ENCODE data around the gene NECTIN1.

NECTIN1 gene

DNA sequence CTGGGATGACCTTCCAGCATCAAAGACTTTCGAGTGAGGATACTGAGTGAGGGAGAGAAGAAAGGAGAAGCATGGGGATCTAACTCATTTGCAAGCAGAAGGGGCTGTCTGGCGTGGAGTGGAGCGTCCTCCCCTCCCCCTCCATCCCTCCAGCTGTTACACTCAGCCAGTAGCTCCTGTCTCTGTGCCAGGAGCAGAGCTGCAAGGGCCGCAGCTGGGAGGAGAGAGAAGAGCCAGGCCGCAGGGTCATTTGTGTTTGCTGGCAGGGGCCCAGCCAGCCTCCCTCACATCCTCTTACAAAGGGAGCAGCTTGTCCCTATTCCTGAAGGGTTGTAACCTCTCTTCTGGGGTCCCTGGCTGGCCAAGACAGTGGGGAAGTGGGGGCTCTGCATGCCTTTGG, 57.9 kb downstream of the NECTIN1 start:
- DNase-seq = peak; percentile 35

DNA sequence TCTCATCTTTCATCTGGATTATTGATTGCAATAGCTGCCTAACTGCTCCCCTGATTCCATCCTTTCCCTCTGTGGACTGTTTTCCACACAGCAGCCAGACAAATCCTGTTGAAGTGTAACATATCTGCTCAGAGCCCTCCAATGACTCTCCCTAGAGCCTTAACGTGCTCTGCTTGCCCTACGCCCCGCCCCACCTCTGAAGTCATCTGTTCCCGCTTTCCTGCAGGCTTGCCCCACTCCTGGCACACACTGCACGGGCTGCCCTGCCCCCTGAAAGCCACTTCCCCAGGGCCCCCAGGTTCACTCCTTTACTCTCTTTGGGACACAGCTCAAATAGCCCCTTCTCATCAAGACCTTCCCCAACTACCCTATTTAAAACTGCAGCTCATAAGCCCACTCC, 59.5 kb downstream of the NECTIN1 start:
- no peak for DNase-seq

DNA sequence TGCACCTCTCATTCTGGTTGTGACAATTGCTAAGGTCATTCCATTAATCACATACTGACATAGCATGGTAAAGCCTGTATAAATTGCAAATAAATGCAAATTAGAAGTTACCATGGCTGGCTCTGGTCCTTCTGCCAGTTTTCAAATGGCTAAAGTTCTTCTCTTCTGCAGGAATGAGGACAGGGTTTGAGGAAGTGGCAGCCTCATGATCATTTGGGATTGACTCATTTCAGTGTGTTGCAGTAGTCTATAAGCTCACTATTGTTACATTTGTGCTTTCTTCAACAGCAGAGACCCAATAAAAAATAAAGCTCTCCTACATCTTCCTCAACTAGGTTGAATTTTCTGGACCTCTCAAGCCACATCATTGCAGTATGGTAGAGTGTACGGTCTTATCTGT, 60.3 kb downstream of the NECTIN1 start:
- DNase-seq = no peak

DNA sequence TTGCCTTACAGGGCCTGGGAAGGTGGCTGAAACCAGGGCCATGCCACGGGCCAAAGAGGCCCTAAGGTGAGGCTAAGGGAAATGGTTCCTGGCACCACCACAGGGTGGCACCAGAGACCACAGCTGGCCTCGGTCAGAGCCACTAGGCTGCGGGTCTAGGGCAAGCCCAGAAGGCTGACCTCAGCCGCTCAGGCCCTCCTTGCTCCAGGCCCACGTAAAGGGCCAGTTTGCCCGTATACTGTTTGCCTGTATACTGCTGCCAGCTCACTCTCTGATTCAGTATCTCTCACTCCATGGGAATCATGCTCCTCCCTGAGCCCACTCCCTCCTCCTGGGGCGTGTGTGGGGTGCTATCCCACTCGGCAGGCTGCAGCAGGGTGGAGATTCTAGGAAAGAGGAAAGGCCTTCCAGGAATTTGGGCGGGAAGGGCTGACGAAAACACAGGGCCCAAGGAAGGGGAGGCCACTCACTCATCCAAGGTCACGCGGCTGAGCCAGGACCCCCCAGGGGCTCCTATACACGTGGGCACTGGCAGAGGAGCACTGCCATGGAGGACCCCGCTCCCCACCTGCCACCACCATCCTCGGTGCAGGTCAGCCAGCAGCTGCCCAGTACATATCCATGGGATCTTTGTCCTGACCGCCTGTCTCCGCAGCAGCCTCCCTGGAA, 62.4 kb downstream of the NECTIN1 start:
- peak; percentile 32 for DNase-seq

DNA sequence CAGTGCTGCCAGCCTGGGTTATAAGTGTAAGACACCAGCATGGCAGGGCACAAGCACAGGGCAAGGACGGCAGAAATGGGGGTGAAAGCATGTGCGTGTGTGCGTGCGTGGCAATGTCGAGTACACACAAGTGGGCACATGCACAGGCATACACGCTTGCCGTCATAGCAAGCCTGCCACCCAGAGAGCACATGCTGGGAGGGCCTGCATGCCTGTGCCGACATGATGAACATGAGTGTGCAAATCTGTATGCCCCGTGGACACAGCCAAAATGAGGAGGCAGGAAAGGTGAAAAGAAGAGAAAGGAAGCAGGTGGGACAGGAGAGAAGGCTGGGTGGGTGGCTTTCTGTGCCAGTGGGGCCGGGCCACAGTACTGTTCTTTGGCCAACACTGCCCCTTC, 62.9 kb downstream of the NECTIN1 start:
- no peak for DNase-seq

DNA sequence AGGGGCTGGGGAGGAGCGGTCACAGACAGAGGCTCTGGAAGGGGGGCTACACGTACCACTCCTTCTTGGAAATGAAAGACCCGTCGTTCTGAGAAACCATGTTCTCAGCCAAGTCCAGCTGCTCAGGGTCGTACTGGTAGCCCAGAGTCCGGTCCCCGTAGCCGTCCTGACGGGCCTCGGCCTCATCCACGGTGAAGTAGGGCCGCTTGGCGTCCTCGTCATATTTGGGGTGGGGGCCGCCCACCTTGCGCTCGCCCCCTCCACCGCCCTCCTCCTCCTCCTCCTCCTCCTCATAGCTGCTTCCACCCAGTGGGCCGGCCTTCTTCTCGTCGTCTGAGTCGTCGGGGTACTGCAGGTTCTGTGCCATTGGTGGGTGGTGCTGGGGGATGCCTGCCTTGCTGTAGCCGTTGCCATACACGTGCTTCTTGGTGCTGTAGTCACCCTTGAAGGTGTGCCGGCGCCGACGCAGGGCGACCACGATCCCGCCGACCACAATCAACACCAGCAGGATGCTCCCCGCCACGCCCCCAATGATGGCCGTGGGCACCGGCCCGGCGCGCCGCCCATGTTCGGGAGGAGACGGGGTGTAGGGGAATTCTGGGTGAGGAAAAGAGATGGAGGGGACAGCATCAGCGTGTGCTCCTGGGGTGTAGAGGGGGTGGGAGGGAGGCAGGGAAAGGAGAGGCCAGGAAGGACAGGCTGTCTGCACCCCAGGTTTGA, 64.1 kb downstream of the NECTIN1 start:
- no peak for DNase-seq

DNA sequence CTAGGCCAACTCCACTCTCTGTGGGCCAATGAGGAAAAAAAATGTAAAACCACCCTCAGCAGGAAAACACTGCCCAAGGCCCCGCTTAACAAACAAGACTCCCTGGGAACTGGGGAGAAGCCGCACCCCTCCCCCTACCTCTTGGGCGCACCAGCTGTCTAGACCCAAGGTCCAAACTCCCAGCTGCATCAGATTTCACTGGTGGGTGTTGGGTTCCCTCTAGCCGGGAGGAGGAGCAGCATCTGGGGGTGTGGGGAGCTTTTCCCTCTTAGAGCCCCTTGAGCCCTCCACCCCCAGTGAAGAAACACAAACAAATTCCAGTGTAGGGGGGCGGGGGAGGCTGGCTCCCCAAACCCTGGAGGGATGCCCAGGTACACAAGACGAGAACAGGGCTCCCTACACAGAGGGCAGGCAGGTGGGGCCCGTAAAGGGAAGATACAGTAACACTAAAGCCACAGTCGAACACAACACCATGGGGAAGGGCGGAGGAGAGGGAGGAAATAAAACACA, 64.9 kb downstream of the NECTIN1 start:
- DNase-seq = peak; percentile 59

DNA sequence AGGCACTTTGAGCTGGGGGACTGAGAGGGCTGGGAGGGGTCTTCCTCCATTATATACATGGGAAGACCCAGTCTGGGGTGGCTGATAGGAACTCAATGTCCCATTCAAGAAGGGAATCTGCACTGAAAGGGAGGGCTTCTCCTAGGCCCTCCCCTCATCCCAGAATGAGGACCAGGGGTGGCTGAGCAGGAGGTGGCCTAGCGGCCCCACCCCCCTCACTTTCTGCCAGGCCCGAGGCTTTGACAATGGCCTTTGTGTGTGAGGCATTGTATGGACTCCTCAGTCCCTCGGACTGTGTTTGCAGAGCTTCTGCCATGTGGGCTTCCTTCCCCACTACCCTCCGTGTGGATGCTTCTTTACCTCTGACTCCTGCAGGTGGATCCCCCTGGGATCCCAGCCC, 65.7 kb downstream of the NECTIN1 start:
- no peak for DNase-seq

DNA sequence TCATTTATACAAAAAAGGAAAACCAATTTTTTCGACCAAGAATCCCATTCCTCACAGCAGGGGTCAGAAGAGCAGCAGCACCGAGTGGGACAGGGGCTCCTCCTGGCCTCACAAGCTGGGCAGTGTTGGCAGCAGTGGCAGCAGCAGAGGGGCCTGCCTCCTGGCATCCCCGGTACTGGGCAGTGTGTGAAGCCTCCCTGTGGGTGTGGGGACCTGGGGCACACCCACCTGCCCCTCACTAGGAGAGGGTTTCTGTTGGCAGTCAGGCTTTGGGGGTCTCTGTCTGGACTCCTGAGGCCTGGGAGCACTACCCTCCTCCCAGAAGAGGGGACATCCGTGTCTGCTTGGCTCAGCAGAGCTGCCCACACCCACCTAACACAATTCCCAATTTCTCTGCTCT, 67.8 kb downstream of the NECTIN1 start:
- no peak for DNase-seq

DNA sequence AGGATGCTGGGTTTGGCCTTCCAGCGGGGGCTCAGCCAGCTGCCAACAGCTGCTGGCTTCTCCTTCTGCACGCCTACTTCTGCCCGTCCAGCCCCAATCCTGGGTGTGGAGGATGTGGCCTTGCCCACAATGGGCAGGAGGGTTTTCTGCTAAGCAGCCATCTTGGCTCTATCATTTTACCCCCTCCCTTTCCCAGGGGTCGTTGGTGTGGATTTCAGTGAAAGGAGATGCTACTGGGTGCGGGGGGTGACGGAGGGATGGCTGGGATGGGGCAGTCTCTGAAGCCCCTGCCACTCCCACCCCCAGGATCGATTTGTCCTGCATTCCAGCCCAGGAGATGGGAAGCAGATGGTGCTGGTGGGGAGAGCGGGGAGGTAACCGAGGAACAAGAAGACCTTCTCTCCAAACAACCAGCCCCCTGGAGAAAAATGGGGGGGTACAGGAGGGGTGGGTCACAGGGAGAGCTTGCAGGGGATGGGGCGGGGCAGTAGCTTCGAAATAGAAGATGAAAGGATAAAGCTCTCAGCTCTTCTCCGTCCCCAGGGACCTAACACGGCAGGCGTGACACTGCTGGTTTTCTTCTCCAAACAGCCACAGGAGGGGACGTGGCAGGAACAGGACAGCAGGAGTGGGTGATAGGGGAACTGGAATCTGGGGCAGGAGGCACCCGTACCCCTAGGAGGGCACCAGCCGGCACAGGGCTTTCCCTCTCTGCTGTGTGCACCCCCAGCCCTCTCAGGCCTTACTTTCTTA, 68.9 kb downstream of the NECTIN1 start:
- no peak for DNase-seq

DNA sequence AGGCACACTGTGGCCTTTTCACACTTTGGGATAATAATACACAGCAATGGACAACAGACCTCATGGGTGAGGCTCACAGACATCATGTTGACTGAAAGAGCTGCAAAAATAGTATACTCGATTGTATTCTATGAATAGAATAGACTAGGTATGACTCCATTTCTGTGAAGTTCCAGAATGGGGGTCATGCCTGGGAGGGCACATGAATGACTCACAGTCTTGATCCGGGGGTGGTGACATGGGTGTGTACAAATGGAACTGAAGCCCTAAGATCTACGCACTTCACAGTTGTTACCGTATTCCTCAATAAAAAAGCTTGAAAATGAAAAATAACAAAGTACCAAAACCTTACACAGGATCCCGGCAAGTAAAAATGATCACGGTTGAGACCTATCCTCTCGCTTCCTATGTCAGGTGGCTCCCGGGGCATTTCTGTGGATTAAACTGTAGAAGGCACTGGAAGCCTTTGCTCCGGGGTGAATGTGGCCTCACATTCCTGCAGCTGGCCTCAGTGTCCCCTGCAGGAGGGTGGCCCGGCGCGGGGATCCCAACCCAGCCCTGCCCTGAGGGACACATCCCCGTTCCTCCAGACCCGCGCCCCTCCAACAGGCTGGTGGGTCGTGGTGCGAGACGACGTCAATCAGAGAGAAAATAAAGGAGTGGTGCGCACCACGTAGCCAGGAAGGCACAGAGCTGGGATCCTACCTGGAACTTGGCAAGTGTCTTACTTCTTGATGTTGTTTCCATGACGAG, 75.9 kb downstream of the NECTIN1 start:
- no peak for DNase-seq

DNA sequence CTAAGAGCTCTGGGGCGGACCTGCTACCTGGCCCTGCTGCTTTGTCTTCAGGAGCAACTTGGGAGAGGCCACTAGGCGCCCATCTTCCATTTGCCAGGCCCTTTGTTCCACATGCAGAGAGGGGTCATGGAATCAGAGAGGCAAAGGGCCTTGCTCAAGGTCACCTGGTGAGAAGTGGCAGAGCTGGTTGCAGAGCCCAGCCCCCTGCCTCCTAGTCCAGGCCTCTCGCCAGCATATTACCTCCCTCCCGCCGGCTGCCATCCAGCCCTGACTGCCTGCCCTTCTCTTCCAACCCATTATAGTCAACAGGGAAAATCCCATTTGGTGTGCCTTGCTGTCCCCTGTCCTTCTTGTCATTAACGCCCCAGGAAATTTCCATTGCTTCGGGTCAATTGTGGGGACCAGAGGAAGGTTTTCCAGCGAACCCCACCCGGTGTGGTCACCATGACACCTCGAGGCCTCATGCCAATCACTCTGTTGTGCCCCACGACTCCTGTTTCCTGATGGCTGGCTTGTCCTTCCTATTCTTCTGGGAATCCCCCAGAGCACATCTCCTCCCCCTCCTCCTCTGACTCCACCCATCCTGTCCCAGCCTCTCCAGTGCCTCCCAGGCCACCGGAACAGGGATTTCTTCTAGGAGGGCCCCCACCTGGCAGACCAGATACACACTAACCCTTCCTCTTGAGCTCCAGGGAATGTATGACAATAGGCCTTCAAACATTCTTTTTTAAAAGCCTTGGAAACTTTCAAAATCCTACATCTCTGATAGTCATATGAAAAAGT, 77.0 kb downstream of the NECTIN1 start:
- DNase-seq = no peak

DNA sequence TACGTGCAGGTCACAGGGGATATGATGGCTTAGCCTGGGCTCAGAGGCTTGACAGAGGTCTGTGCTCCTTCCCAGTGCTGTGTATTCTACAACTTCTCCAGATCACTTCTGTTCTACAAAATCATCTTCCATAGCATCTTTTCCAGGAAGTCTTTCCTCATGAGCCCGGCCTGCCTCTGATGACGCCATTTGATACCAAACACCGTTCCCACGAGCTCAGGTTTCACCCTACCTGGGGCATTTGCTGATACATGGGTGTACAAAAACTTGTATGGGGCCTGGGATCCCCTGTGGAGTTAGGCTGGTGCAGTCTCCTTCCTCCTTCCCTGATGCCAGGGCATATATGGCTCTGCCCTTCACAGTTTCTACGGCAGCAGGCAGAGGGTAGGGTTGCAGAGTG, 78.7 kb downstream of the NECTIN1 start:
- DNase-seq = no peak

DNA sequence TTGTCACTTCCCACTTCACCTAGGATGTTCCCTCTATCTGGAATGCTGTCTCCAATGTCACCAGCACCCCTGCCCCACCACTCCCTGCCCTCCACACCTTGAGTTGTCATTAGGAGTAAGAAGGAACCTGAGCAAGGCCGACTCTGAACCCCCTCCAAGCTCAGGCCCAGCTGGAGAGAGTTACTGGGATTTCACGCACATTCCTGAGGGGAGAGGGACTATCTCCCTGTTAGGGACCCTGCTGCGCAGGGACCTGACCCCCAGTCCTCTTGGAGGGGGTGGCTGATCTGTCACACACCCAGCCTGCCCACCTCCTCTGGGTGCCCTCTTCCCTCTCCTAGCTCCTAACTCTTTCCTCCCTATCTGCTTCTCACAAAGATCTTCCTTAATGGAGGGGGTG, 81.7 kb downstream of the NECTIN1 start:
- no peak for DNase-seq

DNA sequence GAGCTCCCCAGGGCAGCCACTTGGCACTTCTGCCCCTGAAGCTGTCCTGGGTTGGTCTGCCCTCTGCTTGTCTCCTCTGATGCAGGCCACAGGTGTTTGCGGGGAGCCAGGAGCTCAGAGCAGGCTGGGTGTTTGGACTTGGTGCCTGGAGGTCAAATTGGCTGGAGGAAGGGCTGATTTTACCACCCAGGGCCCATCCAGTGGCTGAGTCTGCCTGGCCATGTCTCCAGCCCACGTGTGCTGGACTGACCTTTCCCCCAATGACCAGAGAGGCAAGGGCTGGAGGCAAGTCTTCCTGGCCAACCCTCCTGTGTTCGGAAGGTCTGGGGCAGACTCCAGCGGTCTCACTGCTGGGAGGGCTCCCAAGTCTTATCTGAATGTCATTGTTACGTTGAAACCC, 84.0 kb downstream of the NECTIN1 start:
- no peak for DNase-seq

DNA sequence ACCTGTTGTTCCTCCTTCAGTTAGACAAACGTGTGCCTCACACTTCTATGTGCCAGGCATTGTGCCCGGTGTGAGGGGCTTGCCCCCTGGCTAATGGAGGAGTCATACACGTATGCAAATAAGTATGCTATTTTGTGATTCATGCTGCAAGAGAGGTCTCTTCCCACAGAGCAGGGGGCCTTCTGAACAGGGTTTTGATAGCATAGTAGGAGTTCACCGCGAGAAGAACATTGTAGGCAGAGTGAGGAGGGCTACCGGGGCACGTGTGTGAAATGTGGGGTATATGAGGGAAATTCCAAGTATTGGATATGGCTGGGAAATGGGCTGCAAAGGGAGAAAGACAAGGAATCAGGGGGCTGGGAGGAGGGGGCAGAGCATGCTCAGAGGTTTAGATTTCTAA, 84.5 kb downstream of the NECTIN1 start:
- DNase-seq = no peak

DNA sequence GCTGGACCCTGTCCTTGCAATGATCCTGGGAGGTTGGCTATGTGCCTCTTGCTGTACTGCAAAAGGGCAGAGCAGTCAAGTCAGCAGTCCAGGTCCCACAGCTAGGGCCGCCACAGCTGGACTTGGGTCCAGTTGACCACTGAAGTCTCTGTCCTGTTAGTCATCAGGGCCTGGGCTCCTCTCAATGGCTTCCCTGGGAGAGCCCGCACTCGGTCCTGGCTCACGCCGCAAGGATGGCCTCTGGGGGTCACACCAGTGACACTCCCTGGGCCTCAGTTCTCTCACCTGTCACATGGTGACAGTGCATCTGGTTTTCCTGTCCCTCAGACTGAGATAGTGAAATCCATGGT, 85.1 kb downstream of the NECTIN1 start:
- no peak for DNase-seq

DNA sequence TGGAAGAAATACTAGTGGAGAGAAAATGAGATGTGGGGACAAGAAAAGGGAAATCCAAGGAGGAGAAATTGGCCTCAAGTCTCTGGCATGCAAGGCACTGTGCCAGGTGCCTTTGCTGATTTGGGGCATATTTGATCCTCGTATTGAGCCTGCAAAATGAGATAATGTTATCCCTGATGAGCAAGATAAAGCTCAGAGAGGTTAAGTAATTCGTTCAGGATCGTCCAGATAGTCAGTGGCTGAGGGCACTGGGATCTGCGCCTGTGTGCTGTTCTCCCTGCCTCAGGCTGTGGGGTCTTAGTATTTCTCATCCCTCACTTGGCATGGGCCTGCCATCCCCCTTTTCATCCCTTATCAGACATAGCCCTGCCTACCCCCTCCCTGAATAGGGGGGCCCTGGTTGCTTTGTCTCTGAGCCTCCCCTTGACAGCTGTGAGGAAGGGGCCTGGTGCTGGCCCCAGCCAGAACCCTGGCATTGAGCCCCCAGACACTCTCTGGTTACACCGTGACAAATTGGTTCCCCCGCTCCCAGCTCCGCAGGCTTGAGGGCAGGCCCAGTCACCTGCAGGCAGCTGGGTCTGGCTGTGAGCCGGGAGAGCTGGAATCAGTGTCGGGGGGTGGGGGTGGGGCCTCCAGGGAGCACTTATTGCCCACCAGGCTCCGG, 85.7 kb downstream of the NECTIN1 start:
- DNase-seq = no peak

DNA sequence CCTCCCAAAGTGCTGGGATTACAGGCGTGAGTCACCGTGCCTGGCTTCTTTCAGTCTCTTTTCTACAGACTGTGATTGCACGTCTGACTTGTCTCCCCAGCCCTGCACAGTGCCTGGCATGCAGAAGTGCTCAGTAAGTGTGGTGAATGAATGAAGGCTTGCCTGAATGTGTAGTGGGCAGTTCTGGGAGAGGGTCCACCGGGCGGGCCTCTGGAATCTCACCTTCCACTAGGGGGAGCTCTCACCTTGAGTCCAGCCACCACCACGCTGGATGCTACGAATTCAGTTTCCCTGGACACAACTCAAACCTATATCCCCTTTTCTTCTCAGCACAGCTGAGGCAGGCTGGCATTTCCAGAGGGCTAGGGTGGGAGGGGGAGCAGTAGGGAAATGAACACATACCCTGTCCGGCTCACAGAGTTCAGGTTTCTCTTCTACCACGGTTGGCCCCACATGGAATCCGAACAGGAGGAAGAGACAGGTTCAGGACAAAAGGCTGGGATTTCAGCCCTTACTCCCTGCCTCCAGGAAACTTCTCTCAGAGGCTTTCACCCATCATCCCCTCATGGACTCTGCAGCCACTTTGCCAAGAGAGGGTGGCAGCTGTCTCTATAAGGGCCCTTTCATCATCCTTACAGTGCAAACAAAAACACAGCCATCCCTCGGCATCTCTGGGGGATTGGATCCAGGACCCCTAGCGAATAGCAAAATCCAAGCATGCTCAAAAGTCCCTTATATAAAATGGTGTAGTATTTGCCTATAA, 86.8 kb downstream of the NECTIN1 start:
- DNase-seq = no peak

DNA sequence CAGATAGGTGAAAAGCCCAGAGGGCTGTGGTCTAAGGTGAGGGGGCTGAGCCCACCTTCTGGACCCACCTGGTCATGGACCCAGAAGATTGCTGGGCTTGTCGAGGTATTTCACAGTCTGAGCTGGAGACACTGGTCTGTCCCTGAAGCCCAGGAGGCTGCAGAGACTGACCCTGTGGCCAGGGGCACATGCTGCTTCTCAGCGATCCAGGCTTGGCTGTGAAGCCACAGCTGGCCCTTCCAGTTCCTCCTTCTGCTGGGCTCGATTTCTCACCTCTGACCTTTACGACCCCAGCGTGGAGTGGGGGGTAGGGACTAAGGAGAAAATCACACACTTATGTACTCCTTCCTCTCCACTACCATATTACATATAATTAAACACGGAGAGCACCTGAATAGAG, 88.5 kb downstream of the NECTIN1 start:
- DNase-seq = no peak

DNA sequence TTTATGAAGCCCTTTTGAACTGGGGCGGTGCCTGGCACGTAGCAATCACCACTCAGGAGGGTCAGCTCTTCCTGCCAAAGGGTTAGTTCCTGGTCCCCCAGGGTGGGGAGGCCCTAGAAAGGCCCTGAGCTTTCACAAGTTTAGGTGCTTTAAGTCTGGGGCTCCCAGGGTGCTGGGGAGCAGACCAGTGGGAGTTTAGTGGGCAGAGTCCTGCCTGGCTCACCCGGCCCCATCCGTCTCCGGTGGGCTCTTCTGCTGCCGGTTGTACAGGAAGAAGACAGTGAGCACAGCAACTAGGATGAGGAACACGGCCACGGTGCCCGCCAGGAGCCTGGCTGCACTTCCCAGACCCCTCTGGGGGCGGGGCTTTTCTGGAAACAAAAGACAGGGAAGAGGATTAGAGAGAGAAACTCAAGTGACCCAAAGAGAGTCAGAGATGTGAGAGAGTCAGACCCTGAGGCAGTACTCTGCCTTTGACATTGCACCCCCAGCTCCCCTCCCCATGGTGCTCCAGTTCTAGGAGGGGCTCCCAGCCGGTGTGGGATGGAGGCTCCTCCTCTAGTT, 89.3 kb downstream of the NECTIN1 start:
- no peak for DNase-seq
